Measurements from ENCODE around the gene SPTBN5.

The SPTBN5 gene

GRCh38 chr15:41809526-41810220 is 84.2 kb downstream of the SPTBN5 start:
- in situ Hi-C loops (cut with MboI; ENCODE audit: low sequenced_read_pairs), result no loop called here

GRCh38 chr15:41809121-41809520 is 84.7 kb downstream of the SPTBN5 start:
- in situ Hi-C loops (cut with MboI; ENCODE audit: low sequenced_read_pairs), result no loop called here

- in situ Hi-C loops (cut with MboI; ENCODE audit: low sequenced_read_pairs), result no loop called here
These were observed 87.3 kb downstream of the SPTBN5 start for GRCh38 chr15:41806291-41807181.

GRCh38 chr15:41805711-41806110 is 88.1 kb downstream of the SPTBN5 start:
- in situ Hi-C loops (cut with MboI; ENCODE audit: low sequenced_read_pairs), result no loop called here

- in situ Hi-C loops (cut with MboI; ENCODE audit: low sequenced_read_pairs), result no loop called here
These were observed 88.8 kb downstream of the SPTBN5 start for GRCh38 chr15:41804916-41805666.

- in situ Hi-C loops (cut with MboI; ENCODE audit: low sequenced_read_pairs), result no loop called here
These were observed 89.5 kb downstream of the SPTBN5 start for GRCh38 chr15:41804361-41804760.

GRCh38 chr15:41801850-41802455 is 91.9 kb downstream of the SPTBN5 start:
- in situ Hi-C loops (cut with MboI; ENCODE audit: low sequenced_read_pairs), result no loop called here

- in situ Hi-C loops (cut with MboI; ENCODE audit: low sequenced_read_pairs), result no loop called here
These were observed 92.7 kb downstream of the SPTBN5 start for GRCh38 chr15:41801185-41801584.

- in situ Hi-C loops (cut with MboI; ENCODE audit: low sequenced_read_pairs), result no loop called here
These were observed 94.4 kb downstream of the SPTBN5 start for GRCh38 chr15:41799488-41799805.

- in situ Hi-C loops (cut with MboI; ENCODE audit: low sequenced_read_pairs), result no loop called here
These were observed 95.0 kb downstream of the SPTBN5 start for GRCh38 chr15:41798607-41799487.
